OCI-LY1 (cell line): Measurements from ENCODE around the gene PCNX1.

Source experiments
- H2AFZ ChIP-seq: fragments of 200-600 bp; sonication (generic), shearing (Covaris generic); 2 replicates; pipeline ENCODE4 v1.6.0; 2014; ENCODE audit warnings: antibody characterized with exemption, mild to moderate bottlenecking, low read length
- H3F3A ChIP-seq: fragments of 200-600 bp; sonication (generic), shearing (Covaris generic); 2 replicates; pipeline ENCODE4 v1.6.0; 2014; ENCODE audit warnings: mild to moderate bottlenecking, antibody characterized with exemption, low read length, moderate library complexity; ENCODE audit not compliant: insufficient read depth
- H3K27ac ChIP-seq: fragments of 200-600 bp; sonication (generic); 2 replicates; pipeline ENCODE4 v1.5.1; 2014; ENCODE audit warnings: low read length, mixed run types, mild to moderate bottlenecking, low read depth; ENCODE audit not compliant: poor library complexity, severe bottlenecking
- H3K27me3 ChIP-seq: fragments of 200-600 bp; sonication (generic); 2 replicates; pipeline ENCODE4 v1.6.0; 2014; ENCODE audit warnings: antibody characterized with exemption, mild to moderate bottlenecking, low read length, moderate library complexity; ENCODE audit not compliant: insufficient read depth
- H3K36me3 ChIP-seq: fragments of 200-600 bp; sonication (generic); 2 replicates; pipeline ENCODE4 v1.6.1; 2014; ENCODE audit warnings: mild to moderate bottlenecking, antibody characterized with exemption, low read length, moderate library complexity, mixed read lengths; ENCODE audit not compliant: insufficient read depth
- H3K4me1 ChIP-seq: fragments of 200-600 bp; sonication (generic); 2 replicates; pipeline ENCODE4 v1.5.1; 2014; ENCODE audit warnings: mild to moderate bottlenecking, low read length, moderate library complexity; ENCODE audit not compliant: insufficient read depth, severe bottlenecking
- H3K4me2 ChIP-seq: fragments of 200-600 bp; sonication (generic), shearing (Covaris generic); 2 replicates; pipeline ENCODE4 v1.6.1; 2014; ENCODE audit warnings: low read length
- H3K4me3 ChIP-seq: fragments of 200-600 bp; sonication (generic); 2 replicates; pipeline ENCODE4 v1.5.1; 2014; ENCODE audit warnings: low read length, low read depth, mild to moderate bottlenecking, mixed read lengths; ENCODE audit not compliant: poor library complexity, severe bottlenecking
- H3K79me2 ChIP-seq: fragments of 200-600 bp; shearing (Covaris generic); 2 replicates; pipeline ENCODE4 v1.6.1; 2016; ENCODE audit warnings: mixed run types, low read length, mixed read lengths; ENCODE audit not compliant: insufficient read depth
- H3K9ac ChIP-seq: fragments of 200-600 bp; sonication (generic), shearing (Covaris generic); 2 replicates; pipeline ENCODE4 v1.6.1; 2014; ENCODE audit warnings: mild to moderate bottlenecking, low read length, mixed read lengths
- H3K9me2 ChIP-seq: fragments of 200-600 bp; sonication (generic), shearing (Covaris generic); 2 replicates; pipeline ENCODE4 v1.6.1; 2014; ENCODE audit warnings: low read depth, mild to moderate bottlenecking, low read length, mixed read lengths
- H3K9me3 ChIP-seq: fragments of 200-600 bp; shearing (Covaris generic); 2 replicates; pipeline ENCODE4 v1.6.1; 2014; ENCODE audit warnings: low read length, mixed read lengths
- H4K20me1 ChIP-seq: fragments of 200-600 bp; sonication (generic), shearing (Covaris generic); 2 replicates; pipeline ENCODE4 v1.6.0; 2016; ENCODE audit warnings: mild to moderate bottlenecking, low read length; ENCODE audit not compliant: insufficient read depth
- EZH2 ChIP-seq: fragments of 200-600 bp; sonication (generic), shearing (Covaris generic); IDR thresholded peaks from 2 replicates; pipeline ENCODE4 v1.8.0; 2017; ENCODE audit warnings: borderline replicate concordance, mixed run types, mild to moderate bottlenecking, antibody characterized with exemption, low read length, moderate library complexity, mixed read lengths
- TF ChIP-seq, protein P1 (sequence below): fragments of 200-600 bp; sonication (generic), shearing (Covaris generic); IDR thresholded peaks from 2 replicates; pipeline ENCODE4 v1.5.1; 2017; ENCODE audit warnings: mild to moderate bottlenecking, antibody characterized with exemption, low read length, moderate library complexity, mixed read lengths

The PCNX1 gene

DNA sequence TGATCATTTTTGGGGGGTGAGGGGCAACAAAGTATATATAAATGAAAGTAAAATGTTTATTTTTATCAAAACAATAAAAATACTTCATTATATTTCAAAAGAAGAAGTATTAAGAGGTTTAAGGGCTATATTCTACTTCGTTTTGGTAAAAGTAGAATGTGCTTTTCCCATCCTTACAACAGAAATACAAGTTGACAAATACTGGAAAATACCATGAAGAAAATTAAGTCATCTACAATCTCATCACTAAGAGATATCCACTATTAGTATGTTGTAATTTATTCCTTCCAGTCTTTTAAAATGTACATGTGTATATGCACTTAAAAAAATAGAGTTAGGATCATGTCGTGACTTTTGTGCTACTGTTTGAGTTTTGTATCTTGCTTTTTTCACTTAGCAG, 92.8 kb downstream of the PCNX1 start:
- H3F3A ChIP-seq = no peaks in the 10 kb centered on the region
- H3K36me3 ChIP-seq = peaks cover 7% of the 10 kb centered on the region; the same call in 1 of the 2 replicates
- H3K9me2 ChIP-seq = no peaks in the 10 kb centered on the region; the same call in 1 of the 2 replicates
- H3K79me2 ChIP-seq = no peaks in the 10 kb centered on the region
- no peaks in the 10 kb centered on the region for H3K9me3 ChIP-seq
- H4K20me1 ChIP-seq = no peaks in the 10 kb centered on the region
- TF ChIP-seq EZH2 = no peak
- TF ChIP-seq, protein P1, sequence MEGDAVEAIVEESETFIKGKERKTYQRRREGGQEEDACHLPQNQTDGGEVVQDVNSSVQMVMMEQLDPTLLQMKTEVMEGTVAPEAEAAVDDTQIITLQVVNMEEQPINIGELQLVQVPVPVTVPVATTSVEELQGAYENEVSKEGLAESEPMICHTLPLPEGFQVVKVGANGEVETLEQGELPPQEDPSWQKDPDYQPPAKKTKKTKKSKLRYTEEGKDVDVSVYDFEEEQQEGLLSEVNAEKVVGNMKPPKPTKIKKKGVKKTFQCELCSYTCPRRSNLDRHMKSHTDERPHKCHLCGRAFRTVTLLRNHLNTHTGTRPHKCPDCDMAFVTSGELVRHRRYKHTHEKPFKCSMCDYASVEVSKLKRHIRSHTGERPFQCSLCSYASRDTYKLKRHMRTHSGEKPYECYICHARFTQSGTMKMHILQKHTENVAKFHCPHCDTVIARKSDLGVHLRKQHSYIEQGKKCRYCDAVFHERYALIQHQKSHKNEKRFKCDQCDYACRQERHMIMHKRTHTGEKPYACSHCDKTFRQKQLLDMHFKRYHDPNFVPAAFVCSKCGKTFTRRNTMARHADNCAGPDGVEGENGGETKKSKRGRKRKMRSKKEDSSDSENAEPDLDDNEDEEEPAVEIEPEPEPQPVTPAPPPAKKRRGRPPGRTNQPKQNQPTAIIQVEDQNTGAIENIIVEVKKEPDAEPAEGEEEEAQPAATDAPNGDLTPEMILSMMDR = no peak
- no peak overlapping the region for H3K4me3 ChIP-seq
- no peak overlapping the region for H3K9ac ChIP-seq
- no peak overlapping the region for H3K27ac ChIP-seq
- H3K4me2 ChIP-seq = no peak overlapping the region
- H2AFZ ChIP-seq = no peak overlapping the region
- H3K27me3 ChIP-seq = no peaks in the 10 kb centered on the region
- H3K4me1 ChIP-seq = no peaks in the 10 kb centered on the region

DNA sequence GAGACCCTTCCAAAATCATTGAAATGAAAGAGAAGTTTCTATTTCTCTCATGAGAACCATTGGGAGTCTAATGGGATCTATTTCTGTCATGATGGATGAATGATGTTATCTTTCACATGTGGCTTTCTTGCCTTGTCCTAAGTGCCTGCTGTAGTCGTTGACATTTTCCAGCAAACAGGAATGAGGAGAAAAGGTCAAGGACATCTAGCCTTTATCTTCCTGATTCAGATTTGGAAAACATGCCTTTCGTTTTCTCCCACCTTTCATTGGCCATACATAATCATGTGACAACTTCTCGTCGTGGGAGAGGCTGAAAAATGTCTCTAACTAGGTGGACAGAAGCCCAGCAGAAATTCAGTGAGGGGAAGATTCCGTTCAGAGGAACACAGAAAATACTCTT, 94.5 kb downstream of the PCNX1 start:
- Histone ChIP-seq H3K9ac (no peak overlapping the region), H3K27ac (no peak overlapping the region), H4K20me1 (no peaks in the 10 kb centered on the region), H3K36me3 (no peaks in the 10 kb centered on the region), H3K79me2 (no peaks in the 10 kb centered on the region), H3K9me3 (no peaks in the 10 kb centered on the region), H3K4me3 (no peak overlapping the region), H3F3A (no peaks in the 10 kb centered on the region), H3K9me2 (no peaks in the 10 kb centered on the region), H2AFZ (no peak overlapping the region), H3K27me3 (no peaks in the 10 kb centered on the region), H3K4me2 (no peak overlapping the region), H3K4me1 (no peaks in the 10 kb centered on the region)
- TF ChIP-seq, protein P1 = no peak
- no peak for TF ChIP-seq EZH2

DNA sequence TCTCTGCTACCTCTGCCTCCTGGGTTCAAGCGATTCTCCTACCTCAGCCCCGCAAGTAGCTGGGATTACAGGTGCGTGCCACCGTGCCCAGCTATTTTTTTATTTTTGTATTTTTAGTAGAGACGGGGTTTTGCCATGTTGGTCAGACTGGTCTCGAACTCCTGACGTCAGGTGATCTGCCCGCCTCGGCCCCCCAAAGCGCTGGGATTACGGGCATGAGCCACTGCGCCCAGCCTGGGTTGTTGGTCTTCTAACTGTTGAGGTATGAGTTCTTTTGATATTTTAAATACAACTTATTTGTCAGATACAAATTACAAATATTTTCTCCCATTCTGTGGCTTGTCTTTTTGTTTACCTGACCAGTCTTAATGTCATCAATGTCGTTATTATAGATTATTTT, 95.9 kb downstream of the PCNX1 start:
- Histone ChIP-seq H3K9me2 (no peaks in the 10 kb centered on the region), H3K4me2 (no peak overlapping the region), H3F3A (no peaks in the 10 kb centered on the region), H4K20me1 (no peaks in the 10 kb centered on the region), H3K27ac (no peak overlapping the region), H3K4me1 (no peaks in the 10 kb centered on the region), H3K36me3 (no peaks in the 10 kb centered on the region), H2AFZ (no peak overlapping the region), H3K27me3 (no peaks in the 10 kb centered on the region), H3K9me3 (no peaks in the 10 kb centered on the region), H3K4me3 (no peak overlapping the region), H3K79me2 (no peaks in the 10 kb centered on the region), H3K9ac (no peak overlapping the region)
- TF ChIP-seq EZH2 = no peak
- TF ChIP-seq, protein P1 = no peak
